K562 (cell line): ENCODE results near the gene ANO3. TPM values are rescaled to one million over a fixed set of nuclear protein-coding genes. Genes with fewer than 3 reads are reported as not detected.

Source experiments
- ATAC-seq: fragments of 200-7000 bp; cut with Tn5 transposase; 3 replicates; pipeline ENCODE4 v1.9.1; 2020; ENCODE audit warnings: moderate library complexity
- BruUV-seq: library from RNA; stranded (reverse); fragments of 400-500 nt; replicated peaks from 2 replicates; lab custom pipeline; 2021; lab: Mats Ljungman, UMichigan
- CTCF ChIA-PET: fragments of 300-600 bp; formaldehyde crosslinking; extraction: SDS; loops from one replicate; lab custom pipeline; 2021; ENCODE audit warnings: low intra/inter-chr PET ratio; lab: Yijun Ruan, JAX
- POLR2A ChIA-PET: fragments of 300-600, 350-650 bp; sonication (Branson Sonifier 250); formaldehyde crosslinking; extraction: SDS; loops from one replicate; lab custom pipeline; 2021; ENCODE audit warnings: antibody characterized with exemption, inconsistent platforms; lab: Yijun Ruan, JAX
- DNase-seq, 4 experiments: peaks; one replicate each; pipeline versions ENCODE4 v3.0.0 to v3.0.0-alpha.2; 2011 to 2018; ENCODE audit warnings: low spot score in 3 of 4, mixed read lengths in 3 of 4; ENCODE audit errors: extremely low read depth in 1 of 4
- FAIRE-seq: peaks from 2 replicates; lab custom pipeline; 2011; peaks lifted over from hg19 to GRCh38; lab: Jason Lieb, UNC
- H2AFZ ChIP-seq: 2 replicates; pipeline ENCODE4 v1.6.0; 2011; ENCODE audit warnings: low read depth, low read length, control low read depth, inconsistent platforms
- H3K27ac ChIP-seq: fragments of 200-600 bp; 3 replicates; pipeline ENCODE4 v1.8.0; 2011; ENCODE audit warnings: low read depth, mild to moderate bottlenecking, control low read depth, inconsistent platforms, low read length, moderate library complexity, mixed read lengths; ENCODE audit errors: extremely low read depth
- H3K27me3 ChIP-seq, 2 experiments: fragments of 300-600 bp in 1 of 2; 2 replicates in 1 of 2; 3 replicates in 1 of 2; pipeline versions ENCODE4 v1.6.0 to v1.8.0; 2011; ENCODE audit warnings: inconsistent platforms in 2 of 2, low read length in 2 of 2, mild to moderate bottlenecking in 1 of 2, mixed read lengths in 1 of 2, moderate library complexity in 1 of 2; ENCODE audit not compliant: control insufficient read depth in 2 of 2, insufficient read depth in 2 of 2
- H3K36me3 ChIP-seq: fragments of 300-600 bp; 3 replicates; pipeline ENCODE4 v1.8.0; 2011; ENCODE audit warnings: mild to moderate bottlenecking, low read length, inconsistent platforms; ENCODE audit not compliant: control insufficient read depth, insufficient read depth
- H3K4me1 ChIP-seq, 2 experiments: fragments of 200-600 bp in 1 of 2; replicated peaks in 1 of 2; 2 replicates in 1 of 2; 3 replicates in 1 of 2; pipeline versions ENCODE4 v1.5.1 to v1.8.0; 2011; ENCODE audit warnings: inconsistent platforms in 2 of 2, low read length in 2 of 2, mild to moderate bottlenecking in 1 of 2, mixed read lengths in 1 of 2, moderate library complexity in 1 of 2; ENCODE audit not compliant: control insufficient read depth in 2 of 2, insufficient read depth in 2 of 2
- H3K4me2 ChIP-seq: 2 replicates; pipeline ENCODE4 v1.6.1; 2011; ENCODE audit warnings: low read length, control low read depth, inconsistent platforms, mixed read lengths; ENCODE audit not compliant: insufficient read depth
- H3K4me3 ChIP-seq: fragments of 200-600 bp; sonication (generic), shearing (Covaris generic); 2 replicates; pipeline ENCODE4 v1.5.1; 2016; ENCODE audit warnings: control low read depth, inconsistent platforms
- H3K79me2 ChIP-seq: fragments of 200-600 bp; 3 replicates; pipeline ENCODE4 v1.8.0; 2011; ENCODE audit warnings: low read length, inconsistent platforms; ENCODE audit not compliant: control insufficient read depth, insufficient read depth
- H3K9ac ChIP-seq, 2 experiments: 2 replicates each; pipeline versions ENCODE4 v1.6.0 to v1.6.1; 2011; ENCODE audit warnings: low read depth in 2 of 2, low read length in 2 of 2, control low read depth in 1 of 2, inconsistent platforms in 1 of 2, mild to moderate bottlenecking in 1 of 2, mixed read lengths in 1 of 2; ENCODE audit not compliant: insufficient read depth in 1 of 2
- H3K9me1 ChIP-seq: one replicate; pipeline ENCODE4 v1.6.0; 2011; ENCODE audit warnings: inconsistent platforms, mild to moderate bottlenecking, low read length, moderate library complexity; ENCODE audit not compliant: control insufficient read depth, insufficient read depth
- H3K9me3 ChIP-seq: replicated peaks from 2 replicates; pipeline ENCODE4 v1.5.1; 2011; ENCODE audit warnings: low read depth, low read length, inconsistent platforms; ENCODE audit not compliant: control insufficient read depth, insufficient read depth
- H4K20me1 ChIP-seq: replicated peaks from 2 replicates; pipeline ENCODE4 v1.6.1; 2011; ENCODE audit warnings: low read length, inconsistent platforms, mixed read lengths; ENCODE audit not compliant: control insufficient read depth, insufficient read depth
- CHD4 ChIP-seq: fragments of 200-600 bp; sonication (generic); IDR thresholded peaks from 3 replicates; pipeline ENCODE4 v1.6.1; 2012; ENCODE audit warnings: low read depth, mild to moderate bottlenecking, mixed read lengths, low read length, inconsistent platforms; ENCODE audit not compliant: insufficient read depth, insufficient replicate concordance, poor library complexity, severe bottlenecking
- ESRRB ChIP-seq: fragments of 250-450 bp; sonication (Bioruptor Pico); IDR thresholded peaks from 2 replicates; pipeline ENCODE4 v1.5.0; 2020; ENCODE audit warnings: mild to moderate bottlenecking, moderate library complexity, borderline replicate concordance
- NCOA6 ChIP-seq: fragments of 450-650 bp; IDR thresholded peaks from 2 replicates; pipeline ENCODE4 v1.6.1; 2017; ENCODE audit warnings: mild to moderate bottlenecking
- PHF21A ChIP-seq: fragments of 450-650 bp; IDR thresholded peaks from 2 replicates; pipeline ENCODE4 v1.6.1; 2017; ENCODE audit warnings: low read depth, borderline replicate concordance
- POLR2AphosphoS2 ChIP-seq: IDR thresholded peaks from 2 replicates; pipeline ENCODE4 v1.6.1; 2012; ENCODE audit warnings: low read length, improper control_type of control experiment
- SNRNP70 ChIP-seq: fragments of 200-400 bp; formaldehyde crosslinking; optimal IDR thresholded peaks from 2 replicates; pipeline ENCODE3; 2017; ENCODE audit warnings: low read depth, low read length
- TAF15 ChIP-seq: fragments of 200-400 bp; formaldehyde crosslinking; IDR thresholded peaks from 2 replicates; pipeline ENCODE4 v1.6.1; 2017; ENCODE audit warnings: mild to moderate bottlenecking, low read depth, low read length, moderate library complexity
- ZKSCAN1 ChIP-seq: fragments of 150-350 bp; IDR thresholded peaks from 2 replicates; pipeline ENCODE4 v1.6.1; 2016; ENCODE audit warnings: low read depth, low read length
- ZNF165 ChIP-seq: fragments of 250-450 bp; sonication (Bioruptor Pico); IDR thresholded peaks from 2 replicates; pipeline ENCODE4 v1.4.0; 2020; ENCODE audit warnings: borderline replicate concordance
- ZNF436 ChIP-seq: fragments of 250-450, 450-650 bp; sonication (Bioruptor Pico); formaldehyde crosslinking; IDR thresholded peaks from 2 replicates; pipeline ENCODE4 v1.7.0; 2020; ENCODE audit warnings: mild to moderate bottlenecking
- ZNF77 ChIP-seq: fragments of 250-450 bp; sonication (Bioruptor Pico); IDR thresholded peaks from 2 replicates; pipeline ENCODE4 v1.5.0; 2020
- WGBS: fragments of 100-300 bp; shearing (Covaris generic); methylation state at CpG from one replicate; pipeline ENCODE4 v1.1.6; 2016; ENCODE audit warnings: low coverage, mixed read lengths; ENCODE audit not compliant: insufficient coverage; ENCODE audit errors: missing lambda C conversion rate; 5-methylcytosine and 5-hydroxymethylcytosine counted together
- in situ Hi-C: fragments of 300-500 bp; cut with MboI; formaldehyde crosslinking; loops from 4 replicates; pipeline ENCODE4 v1.15.0; 2018; ENCODE audit warnings: inconsistent platforms, mixed read lengths
- intact Hi-C: fragments of 100-400 bp; cut with micrococcal nuclease; formaldehyde crosslinking; loops from 2 replicates; pipeline ENCODE4 v1.14.2; 2022
- polyA plus RNA-seq, 8 experiments: library from polyadenylated mRNA; depleted of rRNA in 4 of 8; stranded (reverse) in 5 of 8; unstranded in 3 of 8; fragments of >200 nt; fragmentation: Nextera tagmentation in 2 of 8; fragmentation: Illumina TruSeq in 1 of 8; extraction: Ambion mirVana in 2 of 8; extraction: Trizol in 1 of 8; gene quantifications; 2 replicates each; pipeline versions ENCODE4 v1.2.1 to v1.2.3, GENCODE V29; 2011 to 2014; ENCODE audit warnings: inconsistent platforms in 1 of 8, missing spikeins in 1 of 8
- total RNA-seq, 7 experiments: library from RNA; depleted of rRNA in 6 of 7; stranded (reverse); fragments of >200 nt in 6 of 7; fragmentation: Illumina TruSeq in 2 of 7; extraction: Trizol in 2 of 7; gene quantifications; 2 replicates each; pipeline versions ENCODE4 v1.2.1 to v1.2.3, GENCODE V29; 2011 to 2021; ENCODE audit warnings: low replicate concordance in 1 of 7
- TF ChIP-seq, protein P1 (sequence below): IDR thresholded peaks from 3 replicates; pipeline ENCODE4 v1.6.1; 2011; ENCODE audit warnings: borderline replicate concordance, mild to moderate bottlenecking, moderate library complexity; ENCODE audit not compliant: insufficient read length; ENCODE audit errors: extremely low read depth
- TF ChIP-seq, protein P2 (sequence below): sonication (generic); formaldehyde crosslinking; IDR thresholded peaks from 2 replicates; pipeline ENCODE4 v1.8.0; 2023; ENCODE audit warnings: mild to moderate bottlenecking, missing genetic modification reagents
- TF ChIP-seq, protein P3 (sequence below), 2 experiments: fragments of 150-350 bp in 1 of 2; IDR thresholded peaks; 2 replicates each; pipeline ENCODE4 v1.6.1; 2012 to 2016; ENCODE audit warnings: low read depth in 2 of 2, low read length in 2 of 2, mild to moderate bottlenecking in 1 of 2, moderate library complexity in 1 of 2
- TF ChIP-seq, protein P4 (sequence below): IDR thresholded peaks from 2 replicates; pipeline ENCODE4 v1.6.1; 2011; ENCODE audit not compliant: insufficient read length; ENCODE audit errors: extremely low read depth

ANO3 gene
- total and polyA plus RNA-seq, 9 of the 15 experiments (the other 6 are each of a cell fraction or from before 2014, with no cell fraction given) = 0.01 to 0.13 (median 0.04) TPM; not detected in 1

DNA sequence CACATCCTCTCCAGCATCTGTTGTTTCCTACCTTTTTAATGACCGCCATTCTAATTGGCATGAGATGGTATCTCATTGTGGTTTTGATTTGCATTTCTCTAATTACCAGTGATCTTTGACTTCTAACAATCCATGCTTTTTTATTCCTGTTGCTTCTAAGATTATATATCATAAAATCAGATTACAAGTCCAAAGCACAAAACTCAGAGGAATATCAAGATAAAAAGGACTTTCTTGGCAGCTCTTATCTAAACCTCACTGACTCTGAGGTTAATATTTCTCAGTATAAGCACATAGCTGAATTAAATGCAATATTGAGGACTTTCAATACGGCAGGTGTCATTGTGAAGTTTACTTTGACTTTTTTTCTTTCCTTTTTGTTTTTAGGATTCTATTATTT is 378.6 kb downstream of the ANO3 start:
- Histone ChIP-seq H3K27me3 (no peaks in the 10 kb centered on the region), H3K36me3 (no peaks in the 10 kb centered on the region), H4K20me1 (no peaks in the 10 kb centered on the region), H3K4me3 (no peak overlapping the region), H2AFZ (no peak overlapping the region), H3K4me2 (no peak overlapping the region), H3K4me1 (no peaks in the 10 kb centered on the region), H3K9me1 (no peaks in the 10 kb centered on the region), H3K79me2 (no peaks in the 10 kb centered on the region), H3K9ac (no peak overlapping the region), H3K27ac (no peak overlapping the region), H3K9me3 (no peaks in the 10 kb centered on the region; the same call in 1 of the 2 replicates)
- no peak for FAIRE-seq
- ChIA-PET POLR2A (no interaction called here), CTCF (no interaction called here)
- intact Hi-C loops = no loop called here
- ATAC-seq = no peak
- no peak for DNase-seq
- WGBS = 0% methylated on average over 2 of the region's 2 CpGs
- in situ Hi-C loops = no loop called here
- BruUV-seq = no TSS peak
- TF ChIP-seq, protein P1, sequence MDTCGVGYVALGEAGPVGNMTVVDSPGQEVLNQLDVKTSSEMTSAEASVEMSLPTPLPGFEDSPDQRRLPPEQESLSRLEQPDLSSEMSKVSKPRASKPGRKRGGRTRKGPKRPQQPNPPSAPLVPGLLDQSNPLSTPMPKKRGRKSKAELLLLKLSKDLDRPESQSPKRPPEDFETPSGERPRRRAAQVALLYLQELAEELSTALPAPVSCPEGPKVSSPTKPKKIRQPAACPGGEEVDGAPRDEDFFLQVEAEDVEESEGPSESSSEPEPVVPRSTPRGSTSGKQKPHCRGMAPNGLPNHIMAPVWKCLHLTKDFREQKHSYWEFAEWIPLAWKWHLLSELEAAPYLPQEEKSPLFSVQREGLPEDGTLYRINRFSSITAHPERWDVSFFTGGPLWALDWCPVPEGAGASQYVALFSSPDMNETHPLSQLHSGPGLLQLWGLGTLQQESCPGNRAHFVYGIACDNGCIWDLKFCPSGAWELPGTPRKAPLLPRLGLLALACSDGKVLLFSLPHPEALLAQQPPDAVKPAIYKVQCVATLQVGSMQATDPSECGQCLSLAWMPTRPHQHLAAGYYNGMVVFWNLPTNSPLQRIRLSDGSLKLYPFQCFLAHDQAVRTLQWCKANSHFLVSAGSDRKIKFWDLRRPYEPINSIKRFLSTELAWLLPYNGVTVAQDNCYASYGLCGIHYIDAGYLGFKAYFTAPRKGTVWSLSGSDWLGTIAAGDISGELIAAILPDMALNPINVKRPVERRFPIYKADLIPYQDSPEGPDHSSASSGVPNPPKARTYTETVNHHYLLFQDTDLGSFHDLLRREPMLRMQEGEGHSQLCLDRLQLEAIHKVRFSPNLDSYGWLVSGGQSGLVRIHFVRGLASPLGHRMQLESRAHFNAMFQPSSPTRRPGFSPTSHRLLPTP = no peak
- TF ChIP-seq POLR2AphosphoS2 = no peak
- no peak for TF ChIP-seq CHD4
- TF ChIP-seq ZNF165 (CRISPR knock-in tag) = no peak
- TF ChIP-seq TAF15 = no peak
- no peak for TF ChIP-seq ZNF436 (CRISPR knock-in tag)
- no peak for TF ChIP-seq SNRNP70
- no peak for TF ChIP-seq ZKSCAN1
- TF ChIP-seq, protein P2, sequence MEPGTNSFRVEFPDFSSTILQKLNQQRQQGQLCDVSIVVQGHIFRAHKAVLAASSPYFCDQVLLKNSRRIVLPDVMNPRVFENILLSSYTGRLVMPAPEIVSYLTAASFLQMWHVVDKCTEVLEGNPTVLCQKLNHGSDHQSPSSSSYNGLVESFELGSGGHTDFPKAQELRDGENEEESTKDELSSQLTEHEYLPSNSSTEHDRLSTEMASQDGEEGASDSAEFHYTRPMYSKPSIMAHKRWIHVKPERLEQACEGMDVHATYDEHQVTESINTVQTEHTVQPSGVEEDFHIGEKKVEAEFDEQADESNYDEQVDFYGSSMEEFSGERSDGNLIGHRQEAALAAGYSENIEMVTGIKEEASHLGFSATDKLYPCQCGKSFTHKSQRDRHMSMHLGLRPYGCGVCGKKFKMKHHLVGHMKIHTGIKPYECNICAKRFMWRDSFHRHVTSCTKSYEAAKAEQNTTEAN (CRISPR knock-in tag) = no peak
- TF ChIP-seq NCOA6 = no peak
- TF ChIP-seq, protein P3, sequence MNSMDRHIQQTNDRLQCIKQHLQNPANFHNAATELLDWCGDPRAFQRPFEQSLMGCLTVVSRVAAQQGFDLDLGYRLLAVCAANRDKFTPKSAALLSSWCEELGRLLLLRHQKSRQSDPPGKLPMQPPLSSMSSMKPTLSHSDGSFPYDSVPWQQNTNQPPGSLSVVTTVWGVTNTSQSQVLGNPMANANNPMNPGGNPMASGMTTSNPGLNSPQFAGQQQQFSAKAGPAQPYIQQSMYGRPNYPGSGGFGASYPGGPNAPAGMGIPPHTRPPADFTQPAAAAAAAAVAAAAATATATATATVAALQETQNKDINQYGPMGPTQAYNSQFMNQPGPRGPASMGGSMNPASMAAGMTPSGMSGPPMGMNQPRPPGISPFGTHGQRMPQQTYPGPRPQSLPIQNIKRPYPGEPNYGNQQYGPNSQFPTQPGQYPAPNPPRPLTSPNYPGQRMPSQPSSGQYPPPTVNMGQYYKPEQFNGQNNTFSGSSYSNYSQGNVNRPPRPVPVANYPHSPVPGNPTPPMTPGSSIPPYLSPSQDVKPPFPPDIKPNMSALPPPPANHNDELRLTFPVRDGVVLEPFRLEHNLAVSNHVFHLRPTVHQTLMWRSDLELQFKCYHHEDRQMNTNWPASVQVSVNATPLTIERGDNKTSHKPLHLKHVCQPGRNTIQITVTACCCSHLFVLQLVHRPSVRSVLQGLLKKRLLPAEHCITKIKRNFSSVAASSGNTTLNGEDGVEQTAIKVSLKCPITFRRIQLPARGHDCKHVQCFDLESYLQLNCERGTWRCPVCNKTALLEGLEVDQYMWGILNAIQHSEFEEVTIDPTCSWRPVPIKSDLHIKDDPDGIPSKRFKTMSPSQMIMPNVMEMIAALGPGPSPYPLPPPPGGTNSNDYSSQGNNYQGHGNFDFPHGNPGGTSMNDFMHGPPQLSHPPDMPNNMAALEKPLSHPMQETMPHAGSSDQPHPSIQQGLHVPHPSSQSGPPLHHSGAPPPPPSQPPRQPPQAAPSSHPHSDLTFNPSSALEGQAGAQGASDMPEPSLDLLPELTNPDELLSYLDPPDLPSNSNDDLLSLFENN (IDR thresholded peaks at IDR 0.05; ENCODE audit: low read depth in 2 of 2, low read length in 2 of 2) = no peak
- no peak for TF ChIP-seq ZNF77 (CRISPR knock-in tag)
- TF ChIP-seq ESRRB (CRISPR knock-in tag) = no peak
- TF ChIP-seq, protein P4, sequence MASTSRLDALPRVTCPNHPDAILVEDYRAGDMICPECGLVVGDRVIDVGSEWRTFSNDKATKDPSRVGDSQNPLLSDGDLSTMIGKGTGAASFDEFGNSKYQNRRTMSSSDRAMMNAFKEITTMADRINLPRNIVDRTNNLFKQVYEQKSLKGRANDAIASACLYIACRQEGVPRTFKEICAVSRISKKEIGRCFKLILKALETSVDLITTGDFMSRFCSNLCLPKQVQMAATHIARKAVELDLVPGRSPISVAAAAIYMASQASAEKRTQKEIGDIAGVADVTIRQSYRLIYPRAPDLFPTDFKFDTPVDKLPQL = no peak
- TF ChIP-seq PHF21A = no peak
